ENCODE measurements around the gene HS6ST2.

Gene HS6ST2

DNA sequence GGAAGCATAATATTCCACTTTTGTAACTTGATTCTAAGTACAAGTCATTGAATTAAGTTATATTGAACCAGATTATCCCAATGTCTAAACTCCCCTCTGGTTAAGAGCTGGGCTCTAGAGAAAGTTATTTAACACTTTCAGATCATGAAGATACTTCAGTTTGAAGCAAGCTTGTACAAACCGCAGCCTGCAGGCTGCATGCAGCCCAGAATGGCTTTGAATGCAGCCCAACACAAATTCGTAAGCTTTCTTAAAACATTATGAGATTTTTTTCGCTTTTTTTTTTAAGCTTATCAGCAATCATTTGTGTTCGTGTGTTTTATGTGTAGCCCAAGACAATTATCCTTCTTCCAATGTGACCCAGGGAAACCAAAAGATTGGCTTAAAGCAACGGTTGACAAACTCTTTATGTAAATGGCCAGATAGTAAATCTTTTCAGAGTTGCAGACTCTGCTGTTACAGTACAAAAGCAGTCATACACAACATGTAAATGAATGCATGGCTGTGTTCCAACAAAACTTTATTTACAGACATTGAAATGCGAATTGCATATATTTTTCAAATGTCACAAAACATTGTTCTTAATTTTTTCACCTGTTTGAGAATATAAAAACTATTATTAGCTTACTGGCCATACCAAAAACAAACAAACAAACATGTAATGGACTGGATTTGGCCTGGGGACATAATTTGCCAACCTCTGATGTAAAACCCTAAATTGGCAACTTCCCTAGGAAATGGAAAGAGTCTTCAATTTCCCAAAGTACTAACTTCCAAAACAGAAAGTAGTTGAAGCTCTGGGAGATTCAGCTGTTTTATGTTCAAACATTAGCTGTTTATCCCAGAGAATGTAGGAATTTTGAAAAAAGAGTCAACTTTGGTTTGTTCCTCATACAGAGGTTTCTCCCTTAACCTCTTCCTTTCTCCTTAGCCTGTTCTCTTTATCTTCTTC is 268.5 kb downstream of the HS6ST2 start:
- in situ Hi-C loops (cut with HindIII; ENCODE audit: low sequenced_read_pairs) = no loop called here

DNA sequence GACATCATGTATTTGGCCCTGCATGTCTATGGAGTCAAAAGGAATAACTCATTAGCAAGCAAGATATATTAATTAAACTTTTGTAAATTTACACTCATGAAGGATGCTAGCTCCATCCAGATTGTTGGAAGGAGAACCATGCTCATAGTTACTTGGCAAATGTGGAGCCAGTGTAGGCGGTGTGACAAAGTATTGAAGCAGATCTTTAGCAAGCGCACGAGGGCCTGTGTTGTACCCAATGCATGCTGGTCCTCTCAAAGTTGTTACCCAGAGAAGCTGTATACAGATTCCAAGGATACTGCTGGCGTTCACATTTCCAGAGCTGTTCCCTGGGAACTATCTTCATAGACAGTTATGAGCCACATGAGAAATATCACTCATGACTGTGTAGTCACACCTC is 273.2 kb downstream of the HS6ST2 start:
- DNase-seq (ENCODE audit: low read depth, low spot score) = no peak
- TF ChIP-seq, protein P1, sequence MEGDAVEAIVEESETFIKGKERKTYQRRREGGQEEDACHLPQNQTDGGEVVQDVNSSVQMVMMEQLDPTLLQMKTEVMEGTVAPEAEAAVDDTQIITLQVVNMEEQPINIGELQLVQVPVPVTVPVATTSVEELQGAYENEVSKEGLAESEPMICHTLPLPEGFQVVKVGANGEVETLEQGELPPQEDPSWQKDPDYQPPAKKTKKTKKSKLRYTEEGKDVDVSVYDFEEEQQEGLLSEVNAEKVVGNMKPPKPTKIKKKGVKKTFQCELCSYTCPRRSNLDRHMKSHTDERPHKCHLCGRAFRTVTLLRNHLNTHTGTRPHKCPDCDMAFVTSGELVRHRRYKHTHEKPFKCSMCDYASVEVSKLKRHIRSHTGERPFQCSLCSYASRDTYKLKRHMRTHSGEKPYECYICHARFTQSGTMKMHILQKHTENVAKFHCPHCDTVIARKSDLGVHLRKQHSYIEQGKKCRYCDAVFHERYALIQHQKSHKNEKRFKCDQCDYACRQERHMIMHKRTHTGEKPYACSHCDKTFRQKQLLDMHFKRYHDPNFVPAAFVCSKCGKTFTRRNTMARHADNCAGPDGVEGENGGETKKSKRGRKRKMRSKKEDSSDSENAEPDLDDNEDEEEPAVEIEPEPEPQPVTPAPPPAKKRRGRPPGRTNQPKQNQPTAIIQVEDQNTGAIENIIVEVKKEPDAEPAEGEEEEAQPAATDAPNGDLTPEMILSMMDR (IDR thresholded peaks at IDR 0.05; ENCODE audit: low read depth, low read length) = no peak
- H3K4me3 ChIP-seq (ENCODE audit: low read depth, low read length) = no peak overlapping the region
- in situ Hi-C loops (cut with HindIII; ENCODE audit: low sequenced_read_pairs) = no loop called here

More for the DNA sequence above, 268.5 kb downstream of the HS6ST2 start:
- TF ChIP-seq, protein P1 (IDR thresholded peaks at IDR 0.05; ENCODE audit: low read depth, low read length) = no peak
- H3K4me3 ChIP-seq (ENCODE audit: low read depth, low read length) = no peak overlapping the region
- no peak for DNase-seq (ENCODE audit: low read depth, low spot score)

DNA sequence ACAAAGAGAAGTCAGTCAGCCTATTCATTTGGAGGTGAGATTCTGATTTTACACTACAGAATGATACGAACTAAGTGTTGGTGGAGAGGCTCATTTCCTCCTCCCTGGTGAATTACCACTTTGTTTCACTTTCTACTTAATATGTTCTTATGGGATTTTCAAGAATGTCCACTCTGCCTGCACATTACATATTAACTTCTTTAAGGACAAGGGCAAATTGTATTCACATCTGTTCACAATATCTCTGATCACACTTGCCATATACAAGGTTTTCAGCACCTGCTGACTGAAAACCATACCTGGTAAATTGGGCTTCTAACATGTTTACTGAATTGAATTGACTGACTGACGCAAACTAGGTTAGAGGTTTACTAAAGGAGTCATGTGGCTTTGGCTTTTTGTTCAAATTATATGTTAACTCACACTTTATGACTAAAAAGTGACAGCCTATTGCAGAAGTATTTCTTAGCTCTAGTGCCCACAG is 281.2 kb downstream of the HS6ST2 start:
- TF ChIP-seq, protein P1 (IDR thresholded peaks at IDR 0.05; ENCODE audit: low read depth, low read length) = no peak
- no peak overlapping the region for H3K4me3 ChIP-seq (ENCODE audit: low read depth, low read length)
- in situ Hi-C loops (cut with HindIII; ENCODE audit: low sequenced_read_pairs) = no loop called here
- DNase-seq (ENCODE audit: low read depth, low spot score) = no peak

DNA sequence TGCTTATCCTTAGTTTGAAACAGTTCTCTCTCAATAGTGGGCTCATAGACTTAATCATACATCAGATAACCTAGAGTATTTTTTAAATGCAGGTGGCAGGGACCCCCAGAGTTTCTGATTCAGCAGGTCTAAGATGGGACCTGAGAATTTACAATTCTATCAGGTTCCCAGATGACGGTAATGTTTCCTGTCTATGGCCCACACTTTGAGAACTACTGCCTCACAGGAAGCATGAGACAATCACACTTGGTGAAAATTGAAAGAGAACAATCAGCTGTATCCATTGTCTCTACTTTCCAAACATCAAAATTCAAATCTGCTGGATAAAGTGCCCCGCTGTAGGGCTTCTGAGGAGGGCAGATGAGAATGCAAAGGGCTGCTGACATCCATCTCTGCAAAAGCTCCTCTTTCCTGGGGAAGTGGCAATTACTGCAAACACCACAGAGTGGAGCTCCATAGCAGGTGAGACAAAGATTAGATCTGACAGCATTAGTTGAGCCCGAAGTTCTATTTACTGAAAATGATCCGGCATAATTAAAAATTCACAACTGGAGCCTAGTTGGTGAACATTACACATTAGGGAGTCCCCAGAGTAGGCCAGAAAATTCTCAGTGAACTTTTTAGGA is 281.8 kb downstream of the HS6ST2 start:
- DNase-seq (ENCODE audit: low read depth, low spot score) = no peak
- in situ Hi-C loops (cut with HindIII; ENCODE audit: low sequenced_read_pairs) = no loop called here
- TF ChIP-seq, protein P1 (IDR thresholded peaks at IDR 0.05; ENCODE audit: low read depth, low read length) = no peak
- H3K4me3 ChIP-seq (ENCODE audit: low read depth, low read length) = no peak overlapping the region

DNA sequence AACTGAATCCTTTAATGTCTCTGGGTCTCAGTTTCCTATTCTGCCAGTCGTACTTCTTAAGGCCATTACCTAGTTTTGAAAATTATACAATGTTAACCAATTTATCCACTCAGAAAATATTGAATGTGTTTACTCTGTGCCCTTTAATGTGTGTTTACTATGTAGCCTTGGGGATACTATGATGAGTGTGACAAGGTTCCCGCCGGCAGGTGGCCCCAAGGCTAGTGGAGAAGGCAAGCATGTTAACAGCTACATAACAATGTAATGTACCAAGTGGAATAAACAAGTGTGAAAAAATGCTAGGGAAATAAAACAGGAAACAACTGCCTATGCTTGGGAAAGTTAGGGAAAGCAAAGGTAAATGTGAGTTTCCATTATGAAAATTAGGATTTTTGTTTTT is 282.3 kb downstream of the HS6ST2 start:
- in situ Hi-C loops (cut with HindIII; ENCODE audit: low sequenced_read_pairs) = no loop called here
- no peak for DNase-seq (ENCODE audit: low read depth, low spot score)
- TF ChIP-seq, protein P1 (IDR thresholded peaks at IDR 0.05; ENCODE audit: low read depth, low read length) = no peak
- H3K4me3 ChIP-seq (ENCODE audit: low read depth, low read length) = no peak overlapping the region

DNA sequence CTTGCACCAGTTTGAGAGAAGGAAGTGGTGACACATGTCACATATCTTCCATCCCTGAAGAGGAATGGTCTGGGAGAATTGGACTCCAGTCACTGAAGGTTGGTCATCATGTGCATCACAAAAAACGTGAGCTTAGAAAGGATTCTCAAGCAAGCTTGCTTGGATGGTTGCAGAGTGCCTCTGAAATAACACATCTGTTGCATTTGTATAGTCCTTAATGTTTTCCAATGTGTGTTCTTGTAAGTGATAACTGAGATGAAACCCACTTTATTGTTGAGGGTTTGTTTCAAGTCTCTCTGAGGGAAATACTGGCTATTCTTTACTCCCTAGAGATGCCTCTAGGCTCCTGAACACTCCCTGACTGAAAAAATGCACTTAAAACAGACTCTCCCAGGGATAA is 285.1 kb downstream of the HS6ST2 start:
- in situ Hi-C loops (cut with HindIII; ENCODE audit: low sequenced_read_pairs) = no loop called here
- no peak for DNase-seq (ENCODE audit: low read depth, low spot score)
- no peak overlapping the region for H3K4me3 ChIP-seq (ENCODE audit: low read depth, low read length)
- TF ChIP-seq, protein P1 (IDR thresholded peaks at IDR 0.05; ENCODE audit: low read depth, low read length) = no peak
